B cell (primary cell): ENCODE results near the gene COL4A1.

Experiments used
- EZH2 ChIP-seq: IDR thresholded peaks from 2 replicates; pipeline ENCODE4 v1.6.1; 2012; ENCODE audit warnings: borderline replicate concordance, low read depth, mild to moderate bottlenecking, moderate library complexity, low read length; ENCODE audit not compliant: insufficient read depth, poor library complexity, severe bottlenecking
- TF ChIP-seq, protein P1 (sequence below): fragments of 200-600 bp; IDR thresholded peaks from one replicate; pipeline ENCODE4 v1.8.0; 2022; ENCODE audit warnings: antibody characterized with exemption, mild to moderate bottlenecking

- TF ChIP-seq, protein P1, sequence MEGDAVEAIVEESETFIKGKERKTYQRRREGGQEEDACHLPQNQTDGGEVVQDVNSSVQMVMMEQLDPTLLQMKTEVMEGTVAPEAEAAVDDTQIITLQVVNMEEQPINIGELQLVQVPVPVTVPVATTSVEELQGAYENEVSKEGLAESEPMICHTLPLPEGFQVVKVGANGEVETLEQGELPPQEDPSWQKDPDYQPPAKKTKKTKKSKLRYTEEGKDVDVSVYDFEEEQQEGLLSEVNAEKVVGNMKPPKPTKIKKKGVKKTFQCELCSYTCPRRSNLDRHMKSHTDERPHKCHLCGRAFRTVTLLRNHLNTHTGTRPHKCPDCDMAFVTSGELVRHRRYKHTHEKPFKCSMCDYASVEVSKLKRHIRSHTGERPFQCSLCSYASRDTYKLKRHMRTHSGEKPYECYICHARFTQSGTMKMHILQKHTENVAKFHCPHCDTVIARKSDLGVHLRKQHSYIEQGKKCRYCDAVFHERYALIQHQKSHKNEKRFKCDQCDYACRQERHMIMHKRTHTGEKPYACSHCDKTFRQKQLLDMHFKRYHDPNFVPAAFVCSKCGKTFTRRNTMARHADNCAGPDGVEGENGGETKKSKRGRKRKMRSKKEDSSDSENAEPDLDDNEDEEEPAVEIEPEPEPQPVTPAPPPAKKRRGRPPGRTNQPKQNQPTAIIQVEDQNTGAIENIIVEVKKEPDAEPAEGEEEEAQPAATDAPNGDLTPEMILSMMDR = no peak
- no peak for TF ChIP-seq EZH2
Measured at GRCh38 chr13:110182461-110182860, 124.5 kb downstream of the COL4A1 start.
